GM13976 (cell line): ENCODE measurements around the gene NCKAP5L.
A peak's percentile ranks its signal among the peaks of the same experiment; 100 is the strongest.

ENCODE experiments used
- DNase-seq: peaks from one replicate; pipeline ENCODE4 v3.0.0; 2012; ENCODE audit warnings: low spot score
- in situ Hi-C: fragments of 300-500 bp; cut with MboI; formaldehyde crosslinking; loops from one replicate; pipeline ENCODE4 v1.12.0; 2022; ENCODE audit warnings: low sequenced_read_pairs, mixed read lengths, inconsistent platforms; ENCODE audit not compliant: unreplicated experiment
- TF ChIP-seq, protein P1 (sequence below): IDR thresholded peaks from 2 replicates; pipeline ENCODE4 v1.5.1; 2012; ENCODE audit warnings: borderline replicate concordance, mild to moderate bottlenecking; ENCODE audit not compliant: insufficient read depth; ENCODE audit errors: extremely low read depth, missing control alignments, control extremely low read depth

NCKAP5L gene

DNA sequence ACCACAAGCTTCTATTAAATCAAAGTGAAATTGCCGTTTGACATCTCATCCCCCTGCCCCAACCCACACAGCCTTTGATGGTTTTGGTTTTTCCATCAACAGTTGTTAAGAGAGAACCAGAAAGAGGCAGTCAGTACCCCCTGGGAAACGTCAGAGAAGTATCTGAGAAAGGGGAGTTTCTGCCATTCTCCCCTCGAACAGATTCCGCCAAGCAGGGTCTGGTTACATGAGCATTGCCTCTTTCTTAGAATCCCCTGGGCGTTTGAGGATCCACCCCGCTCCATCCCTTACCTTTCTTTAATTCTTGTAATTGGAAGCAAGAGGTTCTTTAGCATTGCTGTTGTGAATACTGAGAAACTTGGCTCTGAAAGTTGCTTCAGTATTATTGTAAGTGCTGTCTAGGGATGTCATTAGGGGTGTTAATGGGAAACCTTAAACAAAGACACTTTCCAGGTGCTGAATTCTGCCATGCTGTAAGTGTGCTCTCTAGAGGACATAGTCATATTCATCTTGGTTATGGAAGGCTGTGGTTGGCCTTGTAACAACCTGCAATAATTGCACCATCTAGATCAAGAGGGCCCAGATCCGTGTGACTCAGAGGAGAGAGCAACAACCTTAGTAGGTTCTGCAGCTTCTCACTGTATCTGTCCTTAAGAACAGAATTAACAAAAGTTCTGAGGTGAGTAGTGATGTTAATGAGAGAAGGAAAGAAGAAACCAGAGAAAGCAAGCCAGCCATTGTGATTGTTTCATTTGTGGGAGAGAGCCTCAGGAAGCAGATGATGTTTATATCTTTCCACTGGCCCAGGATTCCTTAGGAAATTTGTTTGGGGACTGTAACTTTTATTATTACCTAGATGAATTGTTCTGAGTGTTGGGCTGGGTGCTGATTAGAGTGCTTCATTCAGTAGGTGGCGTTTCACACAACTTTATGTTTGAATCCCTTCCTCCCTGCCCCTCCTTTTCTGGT is 77.9 kb downstream of the NCKAP5L start:
- no peak for DNase-seq
- TF ChIP-seq, protein P1, sequence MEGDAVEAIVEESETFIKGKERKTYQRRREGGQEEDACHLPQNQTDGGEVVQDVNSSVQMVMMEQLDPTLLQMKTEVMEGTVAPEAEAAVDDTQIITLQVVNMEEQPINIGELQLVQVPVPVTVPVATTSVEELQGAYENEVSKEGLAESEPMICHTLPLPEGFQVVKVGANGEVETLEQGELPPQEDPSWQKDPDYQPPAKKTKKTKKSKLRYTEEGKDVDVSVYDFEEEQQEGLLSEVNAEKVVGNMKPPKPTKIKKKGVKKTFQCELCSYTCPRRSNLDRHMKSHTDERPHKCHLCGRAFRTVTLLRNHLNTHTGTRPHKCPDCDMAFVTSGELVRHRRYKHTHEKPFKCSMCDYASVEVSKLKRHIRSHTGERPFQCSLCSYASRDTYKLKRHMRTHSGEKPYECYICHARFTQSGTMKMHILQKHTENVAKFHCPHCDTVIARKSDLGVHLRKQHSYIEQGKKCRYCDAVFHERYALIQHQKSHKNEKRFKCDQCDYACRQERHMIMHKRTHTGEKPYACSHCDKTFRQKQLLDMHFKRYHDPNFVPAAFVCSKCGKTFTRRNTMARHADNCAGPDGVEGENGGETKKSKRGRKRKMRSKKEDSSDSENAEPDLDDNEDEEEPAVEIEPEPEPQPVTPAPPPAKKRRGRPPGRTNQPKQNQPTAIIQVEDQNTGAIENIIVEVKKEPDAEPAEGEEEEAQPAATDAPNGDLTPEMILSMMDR = no peak
- in situ Hi-C loops = no loop called here

DNA sequence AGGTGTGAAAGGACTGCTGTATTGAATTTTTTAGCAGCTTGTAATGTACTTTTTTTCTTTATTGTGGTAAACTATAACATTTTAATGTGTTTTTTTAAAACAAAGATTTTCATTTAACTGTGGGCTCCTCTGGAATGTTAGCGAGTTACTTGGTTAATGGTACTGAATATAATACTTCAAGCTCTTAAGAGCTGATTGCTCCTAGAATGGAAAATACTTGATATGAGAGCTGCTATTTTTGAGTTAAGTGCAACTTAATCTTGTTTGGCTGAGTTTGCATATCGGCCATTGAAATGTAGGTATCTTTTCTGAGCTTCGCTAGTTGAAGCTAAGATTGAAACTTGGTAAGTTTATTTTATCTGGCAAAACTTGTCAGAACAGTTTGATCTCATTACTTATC is 79.4 kb downstream of the NCKAP5L start:
- in situ Hi-C loops = no loop called here
- DNase-seq = no peak
- TF ChIP-seq, protein P1 = no peak

DNA sequence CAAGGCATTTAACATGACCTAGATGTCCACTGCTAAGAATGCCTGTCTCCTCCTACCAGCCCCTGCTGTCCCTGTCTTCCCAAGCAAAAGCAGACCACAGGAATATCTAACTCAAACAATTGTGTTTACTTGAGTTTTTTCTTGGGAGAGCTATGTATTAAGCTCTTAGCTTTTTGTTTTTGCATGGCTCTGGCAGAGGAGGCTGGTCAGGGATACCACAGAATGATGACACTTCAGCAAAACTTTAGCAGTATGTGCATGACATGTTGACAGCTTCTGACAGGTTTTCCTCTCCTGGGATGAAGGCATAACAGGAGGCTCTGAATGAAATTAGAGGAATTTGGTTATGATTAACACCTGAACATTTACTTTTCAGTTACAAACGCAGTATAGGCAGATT is 79.9 kb downstream of the NCKAP5L start:
- in situ Hi-C loops = no loop called here
- TF ChIP-seq, protein P1 = no peak
- DNase-seq = no peak

DNA sequence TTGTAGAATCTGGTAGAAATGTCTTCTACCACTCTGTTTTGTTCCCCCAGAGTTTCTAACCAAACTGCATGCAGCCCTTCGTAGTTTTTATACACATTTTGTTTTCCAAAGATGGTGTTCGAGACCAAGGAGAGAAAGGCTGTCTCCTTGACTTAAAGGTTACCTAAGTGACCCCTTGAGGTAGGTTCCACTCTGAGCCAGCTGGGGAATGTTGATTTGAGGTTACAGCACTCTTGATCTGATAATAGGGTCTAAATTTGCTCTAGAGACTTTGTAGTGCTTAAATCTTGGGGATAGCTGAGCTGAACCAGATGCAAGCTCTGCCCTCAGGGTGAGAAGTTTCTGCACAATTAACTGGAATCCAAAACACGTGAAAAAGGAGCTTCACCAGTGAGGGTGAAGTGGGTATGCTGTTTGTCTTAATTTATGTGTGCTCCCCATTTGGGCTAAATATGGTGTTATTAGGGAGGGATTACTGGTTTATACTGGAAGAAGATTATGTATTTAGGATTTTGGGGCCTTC is 83.8 kb downstream of the NCKAP5L start:
- DNase-seq = no peak
- in situ Hi-C loops = no loop called here

DNA sequence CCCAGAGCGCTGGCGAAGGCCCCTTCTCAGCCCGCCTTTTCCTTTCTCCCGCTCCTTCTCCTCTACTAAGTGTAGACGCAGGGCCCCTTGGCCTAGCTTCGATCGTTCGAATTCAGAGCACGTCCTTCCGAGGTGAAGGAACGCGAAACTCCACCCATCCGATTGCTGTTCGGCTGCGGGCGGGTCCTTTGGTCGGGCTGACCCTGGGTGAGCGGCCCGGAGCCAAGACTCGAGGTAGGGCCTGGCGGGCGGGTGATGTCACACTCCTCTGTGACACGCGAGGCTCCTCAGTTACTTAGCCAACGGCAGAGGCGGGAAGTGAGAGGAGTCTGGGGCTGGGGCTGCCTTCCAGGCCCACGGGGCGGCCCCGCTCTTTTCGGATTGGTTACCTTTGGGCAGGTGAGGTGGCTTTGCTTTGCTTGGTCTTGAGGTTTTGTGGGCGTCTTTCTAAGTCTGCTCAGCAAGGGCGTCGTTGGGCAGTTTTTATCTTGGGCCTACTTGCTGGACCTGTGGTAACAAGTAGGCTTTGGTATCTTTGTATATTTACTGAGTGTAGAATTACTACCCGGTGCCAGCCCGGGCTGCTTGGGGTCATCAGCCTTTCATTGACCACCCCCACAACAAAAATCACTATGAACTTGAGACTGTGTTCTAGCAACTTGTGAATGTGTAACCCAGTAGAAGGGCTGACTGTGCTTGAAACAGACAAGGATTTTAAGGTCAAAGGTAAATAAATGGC is 86.2 kb downstream of the NCKAP5L start:
- peak; percentile 81 for DNase-seq
- in situ Hi-C loops = no loop called here
- TF ChIP-seq, protein P1 = no peak

More for the DNA sequence above, 83.8 kb downstream of the NCKAP5L start:
- TF ChIP-seq, protein P1 = no peak
